Fibroblast of mammary gland (primary cell): ENCODE measurements around the gene TBC1D14.

Experiments used
- DNase-seq: peaks from one replicate; pipeline ENCODE4 v3.0.0-alpha.2; 2010; ENCODE audit warnings: low read depth
- H3K4me3 ChIP-seq: 2 replicates; pipeline ENCODE4 v1.5.1; 2011; ENCODE audit warnings: low read depth, mild to moderate bottlenecking, low read length, moderate library complexity; ENCODE audit not compliant: control insufficient read depth
- CTCF ChIP-seq: conservative IDR thresholded peaks from 2 replicates; pipeline ENCODE4 v1.5.1; 2011; ENCODE audit warnings: low read depth, low read length, inconsistent platforms; ENCODE audit not compliant: control insufficient read depth, insufficient read depth

Gene TBC1D14

GRCh38 chr4:6884341-6884870 is 25.2 kb upstream of the TBC1D14 start:
- no peak overlapping the region for H3K4me3 ChIP-seq
- no peak for DNase-seq
- no peak for TF ChIP-seq CTCF

- DNase-seq: peak; percentile 66
- no peak overlapping the region for H3K4me3 ChIP-seq
- peak; percentile 11 for TF ChIP-seq CTCF
Measured at GRCh38 chr4:6885953-6886557, 23.6 kb upstream of the TBC1D14 start.

GRCh38 chr4:6886886-6887285 is 22.7 kb upstream of the TBC1D14 start:
- DNase-seq: no peak
- no peak for TF ChIP-seq CTCF
- no peak overlapping the region for H3K4me3 ChIP-seq

GRCh38 chr4:6887591-6888371 is 21.8 kb upstream of the TBC1D14 start:
- DNase-seq: peak; percentile 59
- no peak for TF ChIP-seq CTCF
- no peak overlapping the region for H3K4me3 ChIP-seq

- no peak for DNase-seq
- TF ChIP-seq CTCF: no peak
- H3K4me3 ChIP-seq: no peak overlapping the region
Measured at GRCh38 chr4:6888506-6889071, 21.0 kb upstream of the TBC1D14 start.

GRCh38 chr4:6889101-6889735 is 20.4 kb upstream of the TBC1D14 start:
- no peak for DNase-seq
- H3K4me3 ChIP-seq: no peak overlapping the region
- no peak for TF ChIP-seq CTCF
